Fibroblast of the aortic adventitia (primary cell): Measurements from ENCODE around the gene BRAF. TPM values are rescaled to one million over a fixed set of nuclear protein-coding genes. Genes with fewer than 3 reads are reported as not detected.
"Not testable (repeated sequence)": the region's sequence is repeated elsewhere in the genome, so short reads cannot be mapped to it uniquely, and the experiment has no call there.

Experiments
- DNase-seq: peaks from one replicate; pipeline ENCODE4 v3.0.0-alpha.2; 2010; ENCODE audit warnings: low read depth
- H3K4me3 ChIP-seq: 2 replicates; pipeline ENCODE4 v1.5.1; 2011; ENCODE audit warnings: low read depth, mild to moderate bottlenecking, control low read depth, low read length, moderate library complexity
- CTCF ChIP-seq: IDR thresholded peaks from 2 replicates; pipeline ENCODE4 v1.5.1; 2011; ENCODE audit warnings: mild to moderate bottlenecking, low read length, control low read depth, inconsistent platforms; ENCODE audit not compliant: insufficient read depth
- total RNA-seq: library from RNA; depleted of rRNA; stranded (reverse); fragments of >200 nt; gene quantifications from 2 replicates; pipeline ENCODE4 v1.2.3, GENCODE V29; 2012; ENCODE audit warnings: low replicate concordance

BRAF gene
- total RNA-seq, 1 donor: 29.9 TPM

GRCh38 chr7:140681766-140682165 lies 243.0 kb downstream of the BRAF start:
- no peak for DNase-seq
- no peak for TF ChIP-seq CTCF
- H3K4me3 ChIP-seq: no peak overlapping the region

GRCh38 chr7:140680886-140681285 lies 243.8 kb downstream of the BRAF start:
- H3K4me3 ChIP-seq: no peak overlapping the region
- TF ChIP-seq CTCF: no peak

GRCh38 chr7:140679186-140679585 lies 245.5 kb downstream of the BRAF start:
- H3K4me3 ChIP-seq: no peak overlapping the region
- DNase-seq: no peak
- TF ChIP-seq CTCF: no peak

More at GRCh38 chr7:140680886-140681285, 243.8 kb downstream of the BRAF start:
- DNase-seq: no peak

GRCh38 chr7:140678816-140679130 lies 246.0 kb downstream of the BRAF start:
- TF ChIP-seq CTCF: no peak
- no peak overlapping the region for H3K4me3 ChIP-seq
- DNase-seq: no peak

- DNase-seq: no peak
- H3K4me3 ChIP-seq: no peak overlapping the region
- no peak for TF ChIP-seq CTCF
Measured at GRCh38 chr7:140678081-140678815, 246.5 kb downstream of the BRAF start.

- no peak for DNase-seq
- TF ChIP-seq CTCF: no peak
- no peak overlapping the region for H3K4me3 ChIP-seq
Measured at GRCh38 chr7:140677496-140677895, 247.2 kb downstream of the BRAF start.

GRCh38 chr7:140676956-140677355 lies 247.8 kb downstream of the BRAF start:
- DNase-seq: not testable (repeated sequence)

More at GRCh38 chr7:140676956-140677355, 247.8 kb downstream of the BRAF start:
- H3K4me3 ChIP-seq: not testable (repeated sequence)
